NCI-H1092 (cell line): ENCODE measurements around the gene ADCY9.

Source experiments
- DNase-seq: peaks from one replicate; lab custom pipeline; 2025; lab: John Stamatoyannopoulos, UW

ADCY9 gene

DNA sequence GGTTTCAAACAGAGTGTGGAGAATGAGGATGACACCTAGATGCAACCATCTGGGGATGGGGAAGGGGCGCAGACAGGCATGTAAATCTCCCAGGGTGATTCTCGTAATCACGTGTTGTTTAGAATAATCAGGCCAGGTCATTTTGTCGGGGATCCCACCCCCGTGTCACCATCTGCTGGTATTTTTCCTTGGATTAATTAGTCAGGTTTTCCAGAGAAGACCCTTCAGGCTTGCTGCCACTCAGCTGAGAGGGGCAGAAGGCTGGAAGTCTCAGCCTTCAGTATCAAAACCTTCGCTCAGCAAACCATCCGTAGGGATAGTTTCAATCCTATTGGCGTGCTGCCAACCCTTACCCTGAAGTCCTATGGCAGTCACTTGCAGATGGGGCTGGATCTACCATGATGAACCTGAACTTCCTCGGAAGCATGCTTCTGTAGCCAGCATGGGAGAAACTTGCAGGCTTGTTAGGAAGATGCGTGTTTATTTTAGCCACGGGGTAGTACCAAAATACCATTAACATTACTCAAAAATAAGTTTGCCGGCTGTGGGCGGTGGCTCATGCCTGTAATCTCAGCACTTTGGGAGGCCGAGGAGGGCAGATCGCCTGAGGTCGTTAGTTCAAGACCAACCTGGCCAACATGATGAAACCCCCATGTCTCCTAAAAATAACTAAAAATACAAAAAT, 7.5 kb upstream of the ADCY9 start:
- no peak for DNase-seq

GRCh38 chr16:4120176-4120575, 3.9 kb upstream of the ADCY9 start:
- no peak for DNase-seq

DNA sequence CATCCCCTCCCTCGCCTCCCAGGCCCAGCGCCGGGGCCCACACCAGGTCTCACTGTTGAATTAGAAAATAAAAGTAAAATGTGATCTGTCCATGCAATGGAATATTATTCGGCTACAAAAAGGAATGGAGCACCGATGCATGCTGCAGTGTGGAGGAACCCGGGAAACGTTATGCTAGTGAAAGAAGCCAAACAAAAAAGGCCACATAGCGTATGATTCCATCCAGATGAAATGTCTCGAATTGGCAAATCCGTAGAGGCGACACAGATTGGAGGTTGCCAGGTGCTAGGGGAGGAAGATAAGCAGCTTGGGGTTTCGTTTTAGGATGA, 972 bp upstream of the ADCY9 start:
- no peak for DNase-seq

DNA sequence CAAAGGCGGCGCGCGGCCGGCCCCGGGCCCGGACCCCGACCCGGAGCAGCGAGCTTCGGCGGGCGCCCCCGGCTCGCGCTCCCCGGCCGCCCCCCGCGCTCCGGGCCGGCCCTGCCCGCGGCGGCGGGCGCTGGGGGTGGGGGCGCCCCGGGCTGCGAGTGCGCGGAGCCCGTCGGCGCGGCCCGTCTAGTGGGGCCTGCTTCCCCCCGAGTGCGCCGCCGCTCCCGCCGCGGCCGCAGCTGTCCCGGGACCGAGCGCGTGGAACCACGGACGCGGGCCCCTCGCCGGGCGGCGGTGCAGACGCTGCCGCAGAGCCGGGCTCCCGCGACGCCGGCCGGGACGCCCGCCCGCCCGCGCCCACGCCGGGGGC, 308 bp downstream of the ADCY9 start:
- no peak for DNase-seq

GRCh38 chr16:4115209-4115948, 863 bp downstream of the ADCY9 start:
- DNase-seq = peak; percentile 25

DNA sequence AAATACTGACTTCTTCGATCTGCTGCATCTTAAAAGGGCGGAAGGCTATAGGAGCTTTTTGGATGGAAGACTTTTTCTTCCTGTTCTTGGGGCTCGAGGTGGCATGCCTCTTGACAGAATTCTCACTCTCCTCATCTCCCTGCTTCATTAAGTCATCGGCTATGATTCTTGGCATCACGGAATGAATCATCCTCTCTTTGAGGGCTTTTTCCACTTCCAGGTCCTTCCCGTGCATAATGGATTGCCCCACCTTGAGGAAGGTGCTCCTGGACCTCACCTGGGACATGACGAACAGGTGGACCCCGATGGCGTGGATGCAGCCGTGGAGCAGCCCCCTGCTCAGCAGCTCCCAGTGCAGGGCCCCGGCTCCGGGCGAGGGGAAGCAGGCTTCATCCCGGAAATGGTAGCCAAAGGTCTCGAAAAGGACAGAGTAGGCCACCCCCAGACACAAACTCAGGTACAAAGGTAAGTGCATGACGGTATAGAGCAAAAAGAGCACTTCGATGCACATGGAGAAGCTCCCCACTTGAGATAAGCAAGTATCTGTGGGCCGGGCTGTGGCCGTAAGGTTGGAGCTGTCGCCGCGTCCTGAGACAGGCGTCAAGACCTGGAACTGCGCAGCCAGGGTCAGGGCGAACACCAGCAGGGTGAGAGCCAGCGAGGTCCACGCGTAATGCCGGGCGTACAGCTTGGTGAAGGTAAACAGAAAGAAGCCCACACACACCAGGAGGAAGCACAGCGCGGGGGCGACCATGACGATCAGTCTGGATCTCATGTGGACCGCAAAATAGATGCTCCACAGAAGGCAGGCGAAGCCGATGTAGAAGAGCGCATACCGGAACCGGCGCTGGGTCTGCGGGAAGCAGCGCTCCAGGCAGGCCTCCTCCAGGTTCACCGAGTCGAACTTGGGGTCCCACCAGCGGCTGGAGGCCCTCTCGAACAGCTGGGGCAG, 1.7 kb downstream of the ADCY9 start:
- DNase-seq = no peak

DNA sequence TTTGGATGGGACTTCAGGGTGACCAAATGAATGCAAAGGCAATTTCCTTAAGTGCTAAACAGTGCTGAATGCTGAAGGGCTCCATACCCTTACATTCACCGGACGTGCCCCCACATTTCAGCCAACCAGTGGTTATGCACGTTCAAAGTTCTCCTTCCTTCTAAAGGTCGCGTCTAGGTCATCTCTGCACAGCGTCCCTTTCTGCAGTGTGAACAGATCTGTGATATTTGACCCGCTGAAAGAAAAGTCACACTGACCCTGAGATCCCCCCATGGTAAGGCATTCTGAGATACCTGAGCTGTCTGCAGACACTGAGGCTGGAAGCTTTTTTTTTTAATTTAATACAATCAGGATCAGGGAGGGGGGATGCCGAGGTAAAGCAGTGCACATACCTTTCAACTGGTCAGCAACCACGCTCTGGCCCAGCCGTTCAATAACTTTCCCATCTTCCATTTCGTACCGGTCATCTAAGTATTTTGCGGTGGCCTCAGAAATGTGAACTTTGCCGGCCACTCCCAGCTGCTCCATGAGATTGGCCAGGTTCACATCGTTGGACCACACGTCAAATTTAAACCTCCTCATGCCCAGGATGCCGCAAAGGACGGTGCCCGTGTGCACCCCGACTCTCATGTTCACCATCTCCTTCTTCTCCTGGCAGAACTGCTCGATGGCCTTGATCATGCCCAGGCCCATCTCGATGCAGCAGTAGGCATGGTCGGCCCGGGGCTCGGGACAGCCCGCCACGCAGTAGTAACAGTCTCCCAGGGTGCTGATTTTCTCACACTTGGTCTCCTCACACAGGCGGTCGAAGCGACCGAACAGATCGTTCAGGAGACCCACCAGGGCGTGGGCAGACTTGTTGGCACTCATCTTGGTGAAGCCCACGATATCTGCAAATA, 2.6 kb downstream of the ADCY9 start:
- DNase-seq = no peak

DNA sequence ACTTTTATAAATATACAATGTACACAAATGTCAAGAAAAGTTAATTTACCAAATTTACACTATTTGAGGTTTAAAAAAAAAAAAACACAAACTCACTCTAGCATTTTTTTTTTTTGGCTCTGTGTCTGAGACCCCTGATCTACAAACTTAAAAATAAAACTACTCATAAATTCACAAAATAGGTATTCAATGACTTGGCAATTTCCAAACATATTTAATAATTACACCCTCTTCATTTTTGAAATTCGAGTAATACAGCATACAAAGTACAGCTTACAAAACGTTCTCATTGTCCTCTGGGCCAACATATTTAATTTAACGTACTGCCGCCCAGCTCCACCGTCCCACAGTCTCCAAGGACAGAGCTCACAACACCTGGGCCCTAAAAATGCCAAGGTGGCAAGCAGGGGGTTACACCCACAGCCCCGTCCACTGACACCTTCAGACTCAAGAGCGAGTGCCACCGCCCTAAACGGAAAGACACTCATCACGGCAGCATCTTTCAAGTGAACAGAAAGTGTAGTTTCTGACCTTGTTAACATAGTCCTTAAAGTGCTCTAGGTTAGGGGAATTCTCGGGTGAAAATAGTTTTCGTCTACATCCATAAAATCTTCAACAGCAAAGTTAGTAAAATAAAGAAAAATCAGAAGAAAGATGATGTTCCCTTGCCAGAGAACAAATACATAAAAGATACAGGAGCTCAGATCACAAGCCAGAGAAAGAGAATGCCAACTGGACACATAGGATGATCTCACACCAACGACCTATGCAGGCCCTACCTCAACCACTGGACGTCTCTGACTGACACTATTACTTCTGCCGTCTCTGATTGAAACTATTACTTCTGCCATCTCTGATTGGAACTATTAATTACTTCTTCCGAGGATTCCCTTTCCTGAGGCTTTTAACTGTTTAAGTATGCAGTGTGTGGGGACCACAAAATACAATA, 4.2 kb downstream of the ADCY9 start:
- no peak for DNase-seq

DNA sequence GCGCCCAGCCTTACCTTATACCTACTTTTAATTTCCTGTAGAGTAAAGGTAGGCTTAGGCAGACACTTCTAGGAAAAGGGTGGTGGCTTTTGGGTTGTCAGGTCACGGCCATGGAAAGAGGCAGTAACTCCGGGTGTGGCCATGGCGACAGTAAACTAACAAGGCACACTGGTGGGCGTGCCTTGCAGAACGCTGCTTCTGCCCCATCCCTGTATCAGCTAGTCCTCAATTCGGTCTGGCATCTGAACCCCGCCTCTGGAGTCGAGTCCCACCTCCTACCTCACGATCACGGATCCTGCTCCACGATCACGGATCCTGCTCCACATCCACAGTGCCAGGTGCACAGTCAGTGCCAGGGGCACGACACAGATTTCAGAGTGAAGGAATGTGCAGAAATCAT, 5.6 kb downstream of the ADCY9 start:
- no peak for DNase-seq

DNA sequence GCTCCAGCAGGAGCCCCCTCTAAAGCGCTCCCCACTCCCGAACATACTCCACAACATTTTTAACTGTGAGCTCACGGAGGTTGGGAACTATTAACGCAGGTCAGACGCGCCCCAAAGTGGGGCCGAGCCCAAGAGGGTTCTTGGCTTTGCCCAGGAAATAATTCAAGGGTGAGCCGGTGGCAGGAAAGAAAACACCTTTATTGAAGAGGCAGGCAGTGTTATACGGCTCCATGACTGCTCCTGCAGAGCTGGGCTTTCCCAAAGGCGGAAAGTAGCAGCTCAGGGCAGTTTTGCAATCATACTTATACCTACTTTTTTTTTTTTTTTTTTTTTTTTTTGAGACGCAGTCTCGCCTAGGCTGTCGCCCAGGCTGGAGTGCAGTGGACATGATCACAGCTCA, 6.2 kb downstream of the ADCY9 start:
- DNase-seq = no peak

DNA sequence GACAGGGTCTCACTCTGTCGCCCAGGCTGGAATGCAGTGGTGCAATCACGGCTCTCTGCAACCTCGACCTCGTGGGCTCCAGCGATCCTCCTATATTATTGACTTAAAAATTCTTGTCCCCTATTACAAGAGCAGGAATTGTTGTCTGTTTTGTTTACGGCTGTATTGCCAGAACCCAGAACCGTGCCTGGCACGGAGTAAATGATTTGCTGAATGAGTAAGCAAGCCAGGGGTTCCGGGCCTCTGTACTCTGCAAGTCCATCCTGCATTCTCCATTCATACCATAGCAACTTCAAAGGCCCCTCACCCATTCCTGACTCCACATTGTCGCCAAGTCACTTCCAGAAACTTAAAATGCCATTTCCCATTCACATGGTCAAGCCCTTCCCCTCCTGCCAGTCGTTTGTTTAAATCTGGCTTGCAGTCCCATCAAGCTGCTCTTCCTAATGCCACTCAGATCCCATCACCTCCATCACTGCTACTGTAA, 6.9 kb downstream of the ADCY9 start:
- no peak for DNase-seq

DNA sequence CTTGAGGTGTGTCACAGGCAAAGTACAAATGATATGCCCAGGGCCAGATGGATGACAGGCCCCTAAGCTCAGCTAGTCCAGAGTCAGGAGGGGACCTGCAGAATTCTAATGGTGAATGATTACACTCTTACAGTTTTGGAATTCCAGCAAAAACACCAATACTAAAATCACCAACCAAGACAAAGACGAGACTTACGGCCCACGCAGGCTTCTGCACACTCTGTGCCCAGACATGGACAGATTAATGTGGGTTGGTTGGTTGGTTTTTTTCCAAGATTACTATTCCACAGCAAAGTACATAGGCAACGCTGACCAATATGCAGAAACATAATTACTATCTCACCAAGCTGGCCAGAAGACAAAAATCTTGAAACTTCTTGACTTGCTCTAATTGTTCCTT, 9.7 kb downstream of the ADCY9 start:
- DNase-seq = no peak

DNA sequence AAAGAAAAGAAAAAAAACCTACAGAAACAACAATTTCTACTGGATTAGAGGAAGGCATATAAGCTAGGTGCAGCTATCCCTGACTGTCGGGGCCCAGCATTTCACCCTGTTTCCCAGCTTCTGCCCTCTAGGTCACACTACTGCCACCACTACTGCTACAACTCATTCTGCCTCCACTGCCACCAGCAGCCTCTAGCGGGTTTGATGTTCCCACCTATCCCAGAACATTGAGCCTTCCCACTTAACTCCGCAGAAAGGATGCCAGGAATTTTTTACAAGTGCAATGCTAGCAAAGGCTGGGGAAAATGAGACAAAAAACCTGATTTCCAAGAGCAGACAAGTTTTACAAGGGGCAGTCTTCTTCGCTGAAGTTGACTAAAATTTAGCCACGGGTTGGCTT, 10.4 kb downstream of the ADCY9 start:
- DNase-seq = no peak

GRCh38 chr16:4103745-4104144, 12.5 kb downstream of the ADCY9 start:
- DNase-seq = no peak

- DNase-seq = no peak
Measured at GRCh38 chr16:4101421-4102219, 14.6 kb downstream of the ADCY9 start.

DNA sequence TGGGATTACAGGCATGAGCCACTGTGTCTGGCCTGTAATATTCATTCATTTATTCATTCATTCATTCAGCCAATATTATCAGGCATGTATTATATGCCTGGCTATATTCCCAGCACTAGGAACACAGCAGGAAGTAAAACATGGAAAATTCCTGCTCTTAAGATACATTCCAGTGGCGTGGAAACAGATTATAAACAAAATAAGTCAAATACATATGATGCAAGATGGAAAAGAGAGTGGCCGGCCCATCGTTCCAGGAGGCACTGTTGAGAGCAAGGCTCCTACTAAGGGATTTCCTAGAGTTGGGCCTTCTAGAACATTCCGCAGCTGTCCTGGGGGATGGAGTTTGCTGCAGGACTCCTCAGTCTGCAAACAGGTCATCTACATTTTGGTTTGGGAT, 17.7 kb downstream of the ADCY9 start:
- DNase-seq = no peak

- DNase-seq = no peak
Measured at GRCh38 chr16:4097826-4098240, 18.4 kb downstream of the ADCY9 start.

DNA sequence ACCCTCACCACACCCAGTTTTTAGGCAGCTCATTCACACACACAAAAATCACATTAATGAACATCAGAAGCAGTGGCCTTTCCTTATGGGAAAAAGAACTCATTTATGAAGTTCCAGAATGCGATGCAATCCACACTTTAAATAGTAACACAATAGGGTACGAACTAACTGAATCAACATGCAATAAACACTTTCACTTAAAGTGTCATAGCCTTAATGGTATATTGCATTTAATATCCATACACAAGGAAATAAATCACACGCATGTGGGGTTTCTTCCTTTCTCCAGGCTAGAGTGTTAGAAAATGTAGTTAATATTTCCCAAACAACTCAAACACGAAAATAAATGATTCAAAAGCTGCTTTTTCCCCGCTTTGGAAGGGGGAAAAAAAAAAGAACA, 19.7 kb downstream of the ADCY9 start:
- DNase-seq = no peak

DNA sequence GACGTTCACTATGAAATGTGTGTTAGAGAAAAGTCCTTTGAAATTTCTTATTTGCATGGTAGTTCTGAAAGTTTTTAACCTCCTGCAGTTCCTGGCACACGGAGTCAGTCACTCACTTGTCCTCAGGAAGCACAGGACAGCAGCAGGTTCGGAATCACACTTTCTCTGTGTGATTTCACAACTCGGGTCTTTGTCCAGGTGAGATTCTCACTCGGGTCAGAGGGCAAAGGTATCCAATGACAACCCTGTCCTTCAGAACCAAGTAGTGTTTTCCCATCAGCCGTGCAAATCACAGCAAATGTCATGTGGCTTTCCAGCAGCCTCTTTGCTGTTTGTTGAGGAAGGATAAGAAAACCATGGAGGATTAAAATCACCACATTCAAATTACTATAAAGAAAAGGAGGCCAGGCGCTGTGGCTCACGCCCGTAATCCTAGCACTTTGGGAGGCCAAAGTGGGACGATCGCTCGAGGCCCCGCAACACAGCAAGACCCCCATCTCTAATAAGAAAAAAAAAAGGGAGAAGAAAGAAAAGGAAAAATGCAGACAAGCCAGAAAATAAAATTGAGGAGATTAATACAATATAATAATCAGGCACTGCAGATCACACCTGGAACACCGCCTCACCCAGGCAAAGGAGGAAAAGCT, 22.0 kb downstream of the ADCY9 start:
- DNase-seq = no peak
